ENCODE measurements around the gene REM1. TPM values are rescaled to one million over a fixed set of nuclear protein-coding genes. Genes with fewer than 3 reads are reported as not detected.

The REM1 gene
- polyA plus RNA-seq, 1 donor from 2014 or later: not detected

DNA sequence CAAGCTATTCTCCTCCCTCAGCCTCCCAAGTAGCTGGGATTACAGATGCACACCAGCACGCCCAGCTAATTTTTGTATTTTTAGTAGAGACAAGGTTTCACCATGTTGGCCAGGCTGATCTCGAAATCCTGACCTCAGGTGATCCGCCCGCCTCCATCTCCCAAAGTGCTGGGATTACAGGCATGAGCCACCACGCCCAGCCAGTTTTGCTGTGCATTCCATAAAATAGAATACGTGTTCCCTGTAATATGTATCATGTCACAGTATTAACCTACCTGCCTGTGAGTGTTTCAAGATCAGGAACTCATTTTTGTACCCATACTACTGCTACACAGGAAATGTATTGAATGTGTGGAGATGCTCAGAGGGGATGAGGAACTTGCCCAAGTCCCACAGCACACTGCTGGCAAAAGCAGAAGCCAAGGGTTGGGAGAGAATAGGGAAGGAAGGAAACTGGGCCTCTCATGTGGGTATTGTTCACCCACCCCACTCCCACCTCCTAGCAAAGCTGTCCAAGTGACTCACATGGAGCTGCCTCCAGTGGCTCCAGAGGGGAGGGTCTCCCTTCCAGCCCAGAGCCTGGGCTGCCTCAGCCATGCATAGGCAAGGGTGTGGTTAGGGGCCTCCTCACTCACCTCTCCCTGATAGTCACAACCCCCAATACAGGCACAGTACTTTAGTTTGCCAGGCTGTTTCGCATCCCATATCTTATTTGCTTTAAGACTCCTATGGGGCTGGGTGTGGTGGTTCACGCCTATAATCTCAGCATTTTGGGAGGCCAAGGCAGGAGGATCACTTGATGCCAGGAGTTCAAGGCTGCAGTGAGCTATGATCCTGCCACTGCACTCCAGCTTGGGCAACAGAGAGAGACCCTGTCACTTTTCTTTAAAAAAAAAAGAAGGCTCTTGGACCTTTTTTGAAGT lies 48.5 kb downstream of the REM1 start:
- no peaks in the 10 kb centered on the region for H3K27me3 ChIP-seq (ENCODE audit: insufficient read depth, low read depth, low read length)
- no peak overlapping the region for H3K4me2 ChIP-seq (ENCODE audit: low read length)
- peaks cover 5% of the 10 kb centered on the region for H3K36me3 ChIP-seq (ENCODE audit: insufficient read depth, low read length)
- peaks cover 8% of the 10 kb centered on the region for H3K79me2 ChIP-seq (replicated peaks; ENCODE audit: insufficient read depth, low read length)
- no peak overlapping the region for H2AFZ ChIP-seq (ENCODE audit: low read depth, low read length)
- no peak overlapping the region for H3K27ac ChIP-seq (ENCODE audit: low read length)
- H4K20me1 ChIP-seq (ENCODE audit: insufficient read depth): no peaks in the 10 kb centered on the region
- no peak overlapping the region for H3K4me3 ChIP-seq (ENCODE audit: low read length)
- H3K9ac ChIP-seq (ENCODE audit: low read length): no peak overlapping the region
- H3K9me2 ChIP-seq (ENCODE audit: insufficient read depth, low read length): no peaks in the 10 kb centered on the region
- no peaks in the 10 kb centered on the region for H3K9me3 ChIP-seq (ENCODE audit: low read length)
- no peaks in the 10 kb centered on the region for H3F3A ChIP-seq (ENCODE audit: insufficient read depth, low read length, poor library complexity, severe bottlenecking)
- TF ChIP-seq TAF1 (IDR thresholded peaks at IDR 0.05; ENCODE audit: low read depth) (no peak), EP300 (conservative IDR thresholded peaks at IDR 0.05; ENCODE audit: poor library complexity, severe bottlenecking) (no peak), RAD21 (conservative IDR thresholded peaks at IDR 0.05) (no peak), SMC3 (conservative IDR thresholded peaks at IDR 0.05; ENCODE audit: poor library complexity) (no peak), EZH2 (IDR thresholded peaks at IDR 0.05; ENCODE audit: borderline replicate concordance, insufficient read depth, low read length, poor library complexity, severe bottlenecking) (no peak), POLR2AphosphoS5 (IDR thresholded peaks at IDR 0.05) (no peak), MXI1 (conservative IDR thresholded peaks at IDR 0.05; ENCODE audit: poor library complexity, severe bottlenecking) (no peak)
- TF ChIP-seq, protein P1, sequence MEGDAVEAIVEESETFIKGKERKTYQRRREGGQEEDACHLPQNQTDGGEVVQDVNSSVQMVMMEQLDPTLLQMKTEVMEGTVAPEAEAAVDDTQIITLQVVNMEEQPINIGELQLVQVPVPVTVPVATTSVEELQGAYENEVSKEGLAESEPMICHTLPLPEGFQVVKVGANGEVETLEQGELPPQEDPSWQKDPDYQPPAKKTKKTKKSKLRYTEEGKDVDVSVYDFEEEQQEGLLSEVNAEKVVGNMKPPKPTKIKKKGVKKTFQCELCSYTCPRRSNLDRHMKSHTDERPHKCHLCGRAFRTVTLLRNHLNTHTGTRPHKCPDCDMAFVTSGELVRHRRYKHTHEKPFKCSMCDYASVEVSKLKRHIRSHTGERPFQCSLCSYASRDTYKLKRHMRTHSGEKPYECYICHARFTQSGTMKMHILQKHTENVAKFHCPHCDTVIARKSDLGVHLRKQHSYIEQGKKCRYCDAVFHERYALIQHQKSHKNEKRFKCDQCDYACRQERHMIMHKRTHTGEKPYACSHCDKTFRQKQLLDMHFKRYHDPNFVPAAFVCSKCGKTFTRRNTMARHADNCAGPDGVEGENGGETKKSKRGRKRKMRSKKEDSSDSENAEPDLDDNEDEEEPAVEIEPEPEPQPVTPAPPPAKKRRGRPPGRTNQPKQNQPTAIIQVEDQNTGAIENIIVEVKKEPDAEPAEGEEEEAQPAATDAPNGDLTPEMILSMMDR (IDR thresholded peaks at IDR 0.05; ENCODE audit: poor library complexity, severe bottlenecking): no peak
- TF ChIP-seq, protein P2, sequence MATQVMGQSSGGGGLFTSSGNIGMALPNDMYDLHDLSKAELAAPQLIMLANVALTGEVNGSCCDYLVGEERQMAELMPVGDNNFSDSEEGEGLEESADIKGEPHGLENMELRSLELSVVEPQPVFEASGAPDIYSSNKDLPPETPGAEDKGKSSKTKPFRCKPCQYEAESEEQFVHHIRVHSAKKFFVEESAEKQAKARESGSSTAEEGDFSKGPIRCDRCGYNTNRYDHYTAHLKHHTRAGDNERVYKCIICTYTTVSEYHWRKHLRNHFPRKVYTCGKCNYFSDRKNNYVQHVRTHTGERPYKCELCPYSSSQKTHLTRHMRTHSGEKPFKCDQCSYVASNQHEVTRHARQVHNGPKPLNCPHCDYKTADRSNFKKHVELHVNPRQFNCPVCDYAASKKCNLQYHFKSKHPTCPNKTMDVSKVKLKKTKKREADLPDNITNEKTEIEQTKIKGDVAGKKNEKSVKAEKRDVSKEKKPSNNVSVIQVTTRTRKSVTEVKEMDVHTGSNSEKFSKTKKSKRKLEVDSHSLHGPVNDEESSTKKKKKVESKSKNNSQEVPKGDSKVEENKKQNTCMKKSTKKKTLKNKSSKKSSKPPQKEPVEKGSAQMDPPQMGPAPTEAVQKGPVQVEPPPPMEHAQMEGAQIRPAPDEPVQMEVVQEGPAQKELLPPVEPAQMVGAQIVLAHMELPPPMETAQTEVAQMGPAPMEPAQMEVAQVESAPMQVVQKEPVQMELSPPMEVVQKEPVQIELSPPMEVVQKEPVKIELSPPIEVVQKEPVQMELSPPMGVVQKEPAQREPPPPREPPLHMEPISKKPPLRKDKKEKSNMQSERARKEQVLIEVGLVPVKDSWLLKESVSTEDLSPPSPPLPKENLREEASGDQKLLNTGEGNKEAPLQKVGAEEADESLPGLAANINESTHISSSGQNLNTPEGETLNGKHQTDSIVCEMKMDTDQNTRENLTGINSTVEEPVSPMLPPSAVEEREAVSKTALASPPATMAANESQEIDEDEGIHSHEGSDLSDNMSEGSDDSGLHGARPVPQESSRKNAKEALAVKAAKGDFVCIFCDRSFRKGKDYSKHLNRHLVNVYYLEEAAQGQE (IDR thresholded peaks at IDR 0.05; ENCODE audit: borderline replicate concordance): no peak

DNA sequence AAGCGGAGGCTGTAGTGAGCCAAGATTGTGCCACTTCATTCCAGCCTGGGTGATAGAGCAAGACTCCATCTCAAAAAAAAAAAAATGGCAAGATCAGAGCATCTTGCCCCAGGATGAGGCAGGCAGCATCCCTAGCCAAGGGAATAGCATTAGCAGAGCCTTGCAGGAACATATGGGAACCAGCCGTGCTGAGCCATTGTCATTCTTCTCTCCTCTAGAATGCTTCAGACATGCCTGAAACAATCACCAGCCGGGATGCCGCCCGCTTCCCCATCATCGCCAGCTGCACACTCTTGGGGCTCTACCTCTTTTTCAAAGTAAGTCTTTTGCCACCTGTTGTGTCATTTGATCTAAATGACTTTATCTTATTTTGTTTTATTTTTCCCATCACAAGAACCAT lies 52.2 kb downstream of the REM1 start:
- Histone ChIP-seq H3K9me2 (ENCODE audit: insufficient read depth, low read length) (no peaks in the 10 kb centered on the region), H3K9ac (ENCODE audit: low read length) (no peak overlapping the region), H3K27me3 (ENCODE audit: insufficient read depth, low read depth, low read length) (no peaks in the 10 kb centered on the region), H3K27ac (ENCODE audit: low read length) (no peak overlapping the region), H3K36me3 (ENCODE audit: insufficient read depth, low read length) (peaks cover 5% of the 10 kb centered on the region), H4K20me1 (ENCODE audit: insufficient read depth) (no peaks in the 10 kb centered on the region), H2AFZ (ENCODE audit: low read depth, low read length) (no peak overlapping the region), H3K9me3 (ENCODE audit: low read length) (no peaks in the 10 kb centered on the region), H3F3A (ENCODE audit: insufficient read depth, low read length, poor library complexity, severe bottlenecking) (no peaks in the 10 kb centered on the region), H3K4me3 (ENCODE audit: low read length) (no peak overlapping the region), H3K79me2 (replicated peaks; ENCODE audit: insufficient read depth, low read length) (peaks cover 4% of the 10 kb centered on the region), H3K4me2 (ENCODE audit: low read length) (no peak overlapping the region)
- TF ChIP-seq POLR2AphosphoS5 (IDR thresholded peaks at IDR 0.05) (no peak), RAD21 (conservative IDR thresholded peaks at IDR 0.05) (no peak), EP300 (conservative IDR thresholded peaks at IDR 0.05; ENCODE audit: poor library complexity, severe bottlenecking) (no peak), TAF1 (IDR thresholded peaks at IDR 0.05; ENCODE audit: low read depth) (no peak), MXI1 (conservative IDR thresholded peaks at IDR 0.05; ENCODE audit: poor library complexity, severe bottlenecking) (no peak), SMC3 (conservative IDR thresholded peaks at IDR 0.05; ENCODE audit: poor library complexity) (no peak), EZH2 (IDR thresholded peaks at IDR 0.05; ENCODE audit: borderline replicate concordance, insufficient read depth, low read length, poor library complexity, severe bottlenecking) (no peak)
- TF ChIP-seq, protein P1 (IDR thresholded peaks at IDR 0.05; ENCODE audit: poor library complexity, severe bottlenecking): no peak
- TF ChIP-seq, protein P2 (IDR thresholded peaks at IDR 0.05; ENCODE audit: borderline replicate concordance): no peak
